ENCODE data around the gene RABEP1.

DNA sequence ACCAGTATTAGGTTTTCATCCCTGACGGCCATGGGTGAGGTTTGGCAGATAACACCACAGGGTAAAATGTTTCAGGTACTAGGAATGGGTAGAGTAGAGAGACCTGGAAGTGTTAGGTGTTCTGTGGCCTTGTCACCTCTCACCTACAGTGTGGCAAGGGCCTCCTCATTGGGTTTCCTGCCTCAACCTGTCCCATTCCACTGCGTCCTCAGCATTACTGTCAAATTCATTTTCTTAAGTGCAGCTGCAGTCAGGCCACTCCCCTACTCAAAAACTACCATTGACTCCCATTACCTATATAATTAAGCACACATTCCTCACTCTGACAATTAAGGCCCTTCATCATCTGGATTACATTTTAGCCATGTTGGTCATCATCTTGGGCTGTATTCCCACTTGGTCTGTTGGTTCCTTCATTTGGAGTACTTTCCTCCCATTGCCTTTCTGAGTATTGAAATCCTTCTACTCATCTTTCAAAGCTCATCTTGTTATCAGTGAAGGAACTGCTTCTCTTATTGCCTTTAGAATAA, 72.9 kb downstream of the RABEP1 start:
- TF ChIP-seq, protein P1, sequence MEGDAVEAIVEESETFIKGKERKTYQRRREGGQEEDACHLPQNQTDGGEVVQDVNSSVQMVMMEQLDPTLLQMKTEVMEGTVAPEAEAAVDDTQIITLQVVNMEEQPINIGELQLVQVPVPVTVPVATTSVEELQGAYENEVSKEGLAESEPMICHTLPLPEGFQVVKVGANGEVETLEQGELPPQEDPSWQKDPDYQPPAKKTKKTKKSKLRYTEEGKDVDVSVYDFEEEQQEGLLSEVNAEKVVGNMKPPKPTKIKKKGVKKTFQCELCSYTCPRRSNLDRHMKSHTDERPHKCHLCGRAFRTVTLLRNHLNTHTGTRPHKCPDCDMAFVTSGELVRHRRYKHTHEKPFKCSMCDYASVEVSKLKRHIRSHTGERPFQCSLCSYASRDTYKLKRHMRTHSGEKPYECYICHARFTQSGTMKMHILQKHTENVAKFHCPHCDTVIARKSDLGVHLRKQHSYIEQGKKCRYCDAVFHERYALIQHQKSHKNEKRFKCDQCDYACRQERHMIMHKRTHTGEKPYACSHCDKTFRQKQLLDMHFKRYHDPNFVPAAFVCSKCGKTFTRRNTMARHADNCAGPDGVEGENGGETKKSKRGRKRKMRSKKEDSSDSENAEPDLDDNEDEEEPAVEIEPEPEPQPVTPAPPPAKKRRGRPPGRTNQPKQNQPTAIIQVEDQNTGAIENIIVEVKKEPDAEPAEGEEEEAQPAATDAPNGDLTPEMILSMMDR (IDR thresholded peaks at IDR 0.05 in 4 of 5, conservative IDR thresholded peaks at IDR 0.05 in 1 of 5), result no peak
- no peak for TF ChIP-seq POLR2A (IDR thresholded peaks at IDR 0.05)

Data from gastrocnemius medialis (tissue), 4 donors.